Dedifferentiated amniotic fluid mesenchymal stem cell (primary cell): Measurements from ENCODE around the gene HRH3.

Experiments used
- DNase-seq: peaks from one replicate; pipeline ENCODE4 v3.0.0-alpha.2; 2016; ENCODE audit errors: extremely low spot score

Gene HRH3

GRCh38 chr20:62230276-62230675 is 10.2 kb upstream of the HRH3 start:
- DNase-seq, result no peak

- no peak for DNase-seq
These were observed 9.6 kb upstream of the HRH3 start for GRCh38 chr20:62229667-62230066.

- no peak for DNase-seq
These were observed 9.0 kb upstream of the HRH3 start for GRCh38 chr20:62228982-62229545.

GRCh38 chr20:62227977-62228958 is 8.2 kb upstream of the HRH3 start:
- DNase-seq, result no peak

- DNase-seq, result no peak
These were observed 7.5 kb upstream of the HRH3 start for GRCh38 chr20:62227591-62227976.

GRCh38 chr20:62226707-62227590 is 6.9 kb upstream of the HRH3 start:
- DNase-seq, result no peak

GRCh38 chr20:62225820-62226635 is 6.0 kb upstream of the HRH3 start:
- DNase-seq, result no peak

- DNase-seq, result no peak
These were observed 4.9 kb upstream of the HRH3 start for GRCh38 chr20:62225026-62225425.

GRCh38 chr20:62224113-62224855 is 4.2 kb upstream of the HRH3 start:
- no peak for DNase-seq

GRCh38 chr20:62223571-62223970 is 3.5 kb upstream of the HRH3 start:
- no peak for DNase-seq

GRCh38 chr20:62222972-62223371 is 2.9 kb upstream of the HRH3 start:
- DNase-seq, result no peak

GRCh38 chr20:62222266-62222850 is 2.3 kb upstream of the HRH3 start:
- no peak for DNase-seq

- DNase-seq, result no peak
These were observed 839 bp upstream of the HRH3 start for GRCh38 chr20:62220666-62221568.

GRCh38 chr20:62219101-62219991 is 732 bp downstream of the HRH3 start:
- no peak for DNase-seq

- DNase-seq, result no peak
These were observed 1.9 kb downstream of the HRH3 start for GRCh38 chr20:62217913-62218773.

- DNase-seq, result no peak
These were observed 3.2 kb downstream of the HRH3 start for GRCh38 chr20:62216636-62217566.
